ENCODE measurements around the gene P4HB. TPM values are rescaled to one million over a fixed set of nuclear protein-coding genes. Genes with fewer than 3 reads are reported as not detected.

Gene P4HB
- total RNA-seq, 1 donor from 2014 or later = 463 TPM

- Histone ChIP-seq H3K9me3 (no peaks in the 10 kb centered on the region), H3K27me3 (no peaks in the 10 kb centered on the region), H3K4me3 (no peak overlapping the region), H3K27ac (no peak overlapping the region), H3K36me3 (peaks cover 4 to 80% of the 10 kb centered on the region in 2 donors), H3K4me1 (peaks cover 16% of the 10 kb centered on the region)
- DNase-seq (ENCODE audit: extremely low spot score in 2 of 2) = no peak
- no peak for TF ChIP-seq CTCF (IDR thresholded peaks at IDR 0.05)
- TF ChIP-seq POLR2A (IDR thresholded peaks at IDR 0.05) = no peak
- no peak for TF ChIP-seq POLR2AphosphoS5 (IDR thresholded peaks at IDR 0.05; ENCODE audit: insufficient read depth in 1 of 2, low read depth in 1 of 2)
- intact Hi-C loops (cut with DNase I) = no loop called here
Measured at GRCh38 chr17:81846743-81847689, 13.3 kb downstream of the P4HB start.

GRCh38 chr17:81845881-81846742, 14.2 kb downstream of the P4HB start:
- no peak for TF ChIP-seq CTCF (IDR thresholded peaks at IDR 0.05)
- no peak for TF ChIP-seq POLR2AphosphoS5 (IDR thresholded peaks at IDR 0.05; ENCODE audit: insufficient read depth in 1 of 2, low read depth in 1 of 2)
- no peak for TF ChIP-seq POLR2A (IDR thresholded peaks at IDR 0.05)
- H3K27me3 ChIP-seq = no peaks in the 10 kb centered on the region
- no peak overlapping the region for H3K27ac ChIP-seq
- no peaks in the 10 kb centered on the region for H3K9me3 ChIP-seq
- peaks cover 19% of the 10 kb centered on the region for H3K4me1 ChIP-seq
- intact Hi-C loops (cut with DNase I) = no loop called here
- no peak overlapping the region for H3K4me3 ChIP-seq
- DNase-seq (ENCODE audit: extremely low spot score in 2 of 2) = no peak
- H3K36me3 ChIP-seq = peaks cover 4 to 71% of the 10 kb centered on the region in 2 donors

- intact Hi-C loops (cut with DNase I) = no loop called here
- TF ChIP-seq POLR2AphosphoS5 (IDR thresholded peaks at IDR 0.05; ENCODE audit: insufficient read depth in 1 of 2, low read depth in 1 of 2) (no peak), POLR2A (IDR thresholded peaks at IDR 0.05) (no peak), CTCF (IDR thresholded peaks at IDR 0.05) (no peak)
- Histone ChIP-seq H3K27me3 (no peaks in the 10 kb centered on the region), H3K4me1 (peaks cover 23% of the 10 kb centered on the region), H3K27ac (no peak overlapping the region), H3K4me3 (no peak overlapping the region), H3K36me3 (peaks cover 4 to 65% of the 10 kb centered on the region in 2 donors), H3K9me3 (no peaks in the 10 kb centered on the region)
- no peak for DNase-seq (ENCODE audit: extremely low spot score in 2 of 2)
Measured at GRCh38 chr17:81845361-81845760, 15.0 kb downstream of the P4HB start.

- intact Hi-C loops (cut with DNase I) = no loop called here
Measured at GRCh38 chr17:81844887-81845286, 15.4 kb downstream of the P4HB start.

GRCh38 chr17:81844327-81844851, 15.9 kb downstream of the P4HB start:
- peaks cover 4 to 57% of the 10 kb centered on the region in 2 donors for H3K36me3 ChIP-seq
- DNase-seq (ENCODE audit: extremely low spot score in 2 of 2) = no peak
- H3K27me3 ChIP-seq = no peaks in the 10 kb centered on the region
- no peak overlapping the region for H3K27ac ChIP-seq
- no peaks in the 10 kb centered on the region for H3K9me3 ChIP-seq
- TF ChIP-seq POLR2A (IDR thresholded peaks at IDR 0.05) (no peak), CTCF (IDR thresholded peaks at IDR 0.05) (no peak), POLR2AphosphoS5 (IDR thresholded peaks at IDR 0.05; ENCODE audit: insufficient read depth in 1 of 2, low read depth in 1 of 2) (no peak)
- no peak overlapping the region for H3K4me3 ChIP-seq
- H3K4me1 ChIP-seq = peaks cover 32% of the 10 kb centered on the region
- intact Hi-C loops (cut with DNase I) = no loop called here

More at GRCh38 chr17:81844887-81845286, 15.4 kb downstream of the P4HB start:
- no peaks in the 10 kb centered on the region for H3K27me3 ChIP-seq
- peaks cover 4 to 60% of the 10 kb centered on the region in 2 donors for H3K36me3 ChIP-seq
- H3K9me3 ChIP-seq = no peaks in the 10 kb centered on the region
- peaks cover 27% of the 10 kb centered on the region for H3K4me1 ChIP-seq
- no peak overlapping the region for H3K27ac ChIP-seq
- DNase-seq (ENCODE audit: extremely low spot score in 2 of 2) = no peak
- no peak overlapping the region for H3K4me3 ChIP-seq
- TF ChIP-seq POLR2AphosphoS5 (IDR thresholded peaks at IDR 0.05; ENCODE audit: insufficient read depth in 1 of 2, low read depth in 1 of 2) (no peak), POLR2A (IDR thresholded peaks at IDR 0.05) (no peak)

All from vagina (tissue), 2 donors.